NCI-H1092 (cell line): ENCODE data around the gene VSIG2.
A peak's percentile ranks its signal among the peaks of the same experiment; 100 is the strongest.

Source experiments
- DNase-seq: peaks from one replicate; lab custom pipeline; 2025; lab: John Stamatoyannopoulos, UW

VSIG2 gene

DNA sequence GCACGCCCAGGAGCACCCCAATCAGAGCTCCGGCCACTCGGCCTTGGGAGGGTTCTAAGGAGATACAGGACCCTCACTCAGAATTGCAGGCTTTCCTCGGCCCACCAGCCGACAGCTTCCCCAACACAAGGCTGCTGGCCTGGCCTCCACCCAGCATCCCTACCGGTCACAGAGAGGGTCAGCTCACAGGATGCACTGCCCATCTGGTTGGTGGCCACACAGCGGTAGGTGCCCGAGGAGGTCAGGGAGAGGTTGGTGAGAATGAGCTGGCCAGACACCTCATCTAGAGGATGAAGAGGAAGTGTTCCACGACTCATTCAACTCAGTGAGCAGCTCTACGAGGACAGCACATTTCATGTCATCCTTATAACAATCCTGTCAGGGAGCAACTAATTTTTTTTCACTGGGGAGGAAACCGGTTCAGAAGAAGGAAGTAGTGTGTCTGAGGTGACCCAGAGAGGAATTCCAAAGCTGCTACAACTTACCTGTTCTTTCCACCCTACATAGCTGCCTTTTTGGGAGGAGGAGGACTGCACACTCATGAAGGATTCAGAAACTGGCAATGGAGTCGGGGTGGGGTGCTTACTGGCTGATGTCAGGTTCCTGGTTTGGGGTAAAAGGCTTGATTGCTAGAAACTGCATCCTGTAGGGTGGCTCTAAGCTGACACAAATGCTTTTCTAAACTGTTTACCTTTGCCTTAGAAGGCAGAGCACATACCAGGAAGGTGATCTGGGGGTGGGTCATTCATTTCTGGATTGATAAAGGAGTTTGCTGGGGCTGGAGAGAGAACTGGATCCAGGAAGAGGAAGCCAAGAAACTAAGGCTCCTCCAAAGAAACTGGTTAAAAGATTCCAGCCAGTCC, 3.3 kb downstream of the VSIG2 start:
- no peak for DNase-seq

GRCh38 chr11:124748100-124748418, 4.0 kb downstream of the VSIG2 start:
- no peak for DNase-seq

- DNase-seq, result no peak
Measured at GRCh38 chr11:124747406-124748099, 4.5 kb downstream of the VSIG2 start.

- DNase-seq, result peak; percentile 28
Measured at GRCh38 chr11:124746621-124747243, 5.3 kb downstream of the VSIG2 start.

DNA sequence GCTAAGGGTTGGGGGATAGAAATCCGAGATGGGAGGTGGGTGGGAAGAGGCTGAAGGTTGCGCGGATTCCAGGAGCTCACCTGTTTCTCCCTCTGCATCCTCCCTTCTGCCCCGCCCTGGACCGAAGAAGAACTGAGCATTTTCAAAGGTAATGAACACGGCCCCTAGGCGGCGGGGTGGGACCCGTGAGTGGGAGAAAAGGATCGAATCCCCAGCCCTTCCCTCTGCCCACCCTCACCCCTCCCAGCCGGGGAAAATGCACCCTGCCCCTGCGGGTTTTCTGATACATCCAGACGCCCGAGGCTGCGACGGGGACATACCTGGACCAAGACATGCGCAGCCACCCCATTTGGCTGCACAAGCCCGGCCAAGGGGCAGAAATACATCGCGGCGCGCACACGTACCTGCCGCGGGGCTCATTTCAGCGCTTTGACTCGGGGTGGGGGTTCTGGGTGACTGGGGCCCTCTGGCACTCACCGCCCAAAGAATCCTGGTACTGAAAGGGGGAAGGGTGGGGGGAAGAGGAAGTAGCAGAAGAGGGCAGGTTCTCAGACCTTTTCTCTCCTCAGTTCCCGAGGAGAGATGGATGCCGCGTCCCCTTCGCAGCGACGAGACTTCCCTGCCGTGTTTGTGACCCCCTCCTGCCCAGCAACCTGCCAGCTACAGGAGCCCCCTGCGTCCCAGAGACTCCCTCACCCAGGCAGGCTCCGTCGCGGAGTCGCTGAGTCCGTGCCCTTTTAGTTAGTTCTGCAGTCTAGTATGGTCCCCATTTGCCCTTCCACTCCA, 6.0 kb downstream of the VSIG2 start:
- no peak for DNase-seq

- DNase-seq, result no peak
Measured at GRCh38 chr11:124745270-124745834, 6.7 kb downstream of the VSIG2 start.

GRCh38 chr11:124743050-124743449, 9.0 kb downstream of the VSIG2 start:
- no peak for DNase-seq

- no peak for DNase-seq
Measured at GRCh38 chr11:124742555-124742954, 9.5 kb downstream of the VSIG2 start.

- DNase-seq, result peak; percentile 14
Measured at GRCh38 chr11:124740277-124740882, 11.7 kb downstream of the VSIG2 start.

DNA sequence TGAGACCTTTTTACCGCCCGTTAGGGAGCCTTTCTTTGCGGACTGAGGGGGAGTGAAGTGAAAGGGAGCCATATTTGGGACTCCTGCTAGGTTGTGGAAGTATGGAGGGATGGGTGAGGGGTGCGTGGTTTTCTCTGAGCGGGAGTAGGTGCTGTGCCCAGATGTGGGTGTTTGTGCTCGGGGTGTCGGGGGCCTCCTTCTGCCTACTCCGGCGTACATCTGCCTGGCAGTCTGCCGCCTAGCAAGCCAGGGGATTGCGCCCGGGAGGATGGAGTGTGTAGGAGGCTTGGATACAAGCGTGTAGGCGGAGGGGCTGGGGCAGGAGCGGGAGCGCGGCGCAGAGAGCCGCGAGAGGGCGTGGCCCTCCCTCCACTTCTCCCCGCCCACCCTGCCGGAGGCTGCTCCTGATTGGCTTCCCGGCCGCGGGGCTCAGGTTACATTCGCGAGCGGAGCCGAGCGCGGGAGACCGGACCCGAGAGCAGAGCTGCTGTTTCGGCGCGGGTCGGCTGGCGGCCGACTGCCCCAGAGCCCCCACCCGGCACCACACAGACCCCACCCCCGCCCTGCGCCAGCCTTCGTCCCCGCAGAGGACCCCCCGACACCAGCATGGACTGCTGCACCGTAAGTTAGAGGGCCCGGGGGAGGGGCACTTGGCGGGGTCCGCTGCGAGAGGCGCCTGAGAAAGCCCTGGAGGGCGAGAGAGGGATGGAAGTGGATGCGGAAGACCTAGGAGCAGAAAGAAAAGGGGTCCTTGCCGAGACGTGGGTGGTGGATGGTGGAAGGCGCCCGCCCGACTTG, 12.4 kb downstream of the VSIG2 start, which contains the start of gene NRGN:
Gene NRGN (plus strand): TSS at position 464 of the 798 bp plus-strand sequence. CDS start 143 bp downstream, at position 607.
- peak; percentile 88 for DNase-seq

- no peak for DNase-seq
Measured at GRCh38 chr11:124738713-124739478, 13.2 kb downstream of the VSIG2 start.

- DNase-seq, result no peak
Measured at GRCh38 chr11:124737638-124738305, 14.3 kb downstream of the VSIG2 start.

DNA sequence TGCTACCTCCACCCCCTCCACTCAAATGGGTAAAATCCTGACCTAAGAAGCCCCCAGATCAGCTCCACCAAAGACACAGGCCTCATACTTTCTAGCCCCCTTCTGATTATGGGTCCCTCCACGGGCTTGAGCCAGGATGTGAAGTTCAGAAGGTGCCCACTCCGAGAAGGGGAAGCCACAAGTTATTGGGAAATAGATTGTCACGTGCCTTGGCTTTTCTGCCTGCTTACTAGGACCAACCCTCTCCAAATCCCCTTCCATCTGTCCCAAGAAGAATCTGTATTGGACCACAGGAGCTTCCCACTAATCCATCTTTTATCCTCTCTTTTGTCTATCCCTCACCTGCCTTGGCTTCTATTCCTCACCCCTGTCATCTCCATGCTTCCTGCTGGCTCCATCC, 15.3 kb downstream of the VSIG2 start:
- DNase-seq, result no peak

DNA sequence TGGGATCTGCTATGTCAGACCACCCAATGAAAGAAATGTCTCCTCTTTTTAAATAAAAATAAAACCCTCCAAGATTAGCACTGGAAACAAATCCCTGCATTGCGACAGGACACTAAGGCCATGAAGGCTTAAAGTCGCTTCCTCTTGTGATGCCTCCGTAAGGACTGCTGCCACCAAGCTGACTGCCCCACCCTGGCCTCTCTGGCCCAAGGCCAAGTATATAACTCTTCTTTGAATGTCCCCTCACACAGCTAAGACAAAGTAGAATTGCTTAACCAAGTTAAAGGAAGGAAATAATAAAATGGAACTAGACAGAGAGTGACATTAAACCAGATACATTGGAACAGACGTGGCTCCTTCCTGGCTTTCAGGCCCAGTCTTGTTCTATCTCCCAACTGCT, 19.8 kb downstream of the VSIG2 start:
- DNase-seq, result no peak

- no peak for DNase-seq
Measured at GRCh38 chr11:124729571-124729970, 22.5 kb downstream of the VSIG2 start.

DNA sequence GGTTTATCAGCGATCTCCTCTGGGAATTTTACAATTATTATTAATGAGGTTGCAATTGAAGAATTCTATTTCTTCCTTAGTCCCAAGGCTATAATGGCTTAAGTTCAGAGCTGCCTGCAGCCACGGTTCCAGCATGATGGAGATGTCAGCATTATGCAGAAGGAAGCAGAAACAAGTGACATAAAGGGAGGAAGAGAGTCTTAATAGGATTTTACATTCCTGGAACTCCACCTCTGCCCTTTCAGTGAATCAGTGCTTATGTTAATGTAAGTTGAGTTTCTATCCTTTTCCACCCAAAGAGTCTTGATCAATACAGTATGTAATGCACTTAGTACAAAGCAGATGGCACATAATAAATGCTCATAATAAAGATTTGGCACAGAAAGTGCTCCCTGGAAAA, 23.9 kb downstream of the VSIG2 start:
- DNase-seq, result no peak

DNA sequence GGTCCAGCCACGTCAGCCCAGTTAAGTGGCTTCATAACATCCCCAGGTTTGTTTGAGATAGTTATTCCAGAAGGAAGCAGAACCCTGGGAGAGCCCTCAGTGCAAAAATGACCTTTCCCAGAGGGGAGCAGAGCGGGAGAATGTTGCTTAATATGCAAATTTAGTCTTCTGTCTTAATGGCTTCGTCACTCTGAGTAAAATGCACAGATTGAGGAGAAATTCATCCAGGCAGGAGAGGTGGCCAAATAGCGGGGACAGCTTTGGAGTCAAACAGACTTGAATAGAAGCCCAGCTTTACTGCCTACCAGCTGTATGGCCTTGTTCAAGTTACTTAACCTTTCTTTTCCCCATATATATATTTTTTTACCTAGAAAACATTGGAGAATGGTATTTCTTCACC, 24.6 kb downstream of the VSIG2 start:
- no peak for DNase-seq

DNA sequence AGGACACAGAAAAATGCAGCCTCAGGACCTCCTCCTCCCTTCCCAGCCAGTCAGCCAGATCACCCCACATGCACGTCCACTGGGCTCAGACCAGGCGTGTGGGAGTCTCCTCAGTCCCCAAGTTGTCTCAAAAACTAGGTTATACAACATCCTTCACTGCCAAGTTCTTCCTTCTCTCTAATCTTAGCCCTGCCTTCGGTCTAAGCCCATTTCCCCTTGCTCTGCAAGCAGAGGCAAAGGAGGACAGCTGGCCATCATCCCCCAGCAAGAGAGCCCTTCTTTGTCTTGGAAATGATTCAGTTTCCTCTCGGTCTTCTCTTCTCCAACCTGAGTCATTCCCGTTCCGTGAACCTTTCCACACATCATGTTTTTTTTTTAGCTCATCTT, 26.3 kb downstream of the VSIG2 start:
- DNase-seq, result no peak
